ENCODE data around the gene AGPS.

Gene AGPS

DNA sequence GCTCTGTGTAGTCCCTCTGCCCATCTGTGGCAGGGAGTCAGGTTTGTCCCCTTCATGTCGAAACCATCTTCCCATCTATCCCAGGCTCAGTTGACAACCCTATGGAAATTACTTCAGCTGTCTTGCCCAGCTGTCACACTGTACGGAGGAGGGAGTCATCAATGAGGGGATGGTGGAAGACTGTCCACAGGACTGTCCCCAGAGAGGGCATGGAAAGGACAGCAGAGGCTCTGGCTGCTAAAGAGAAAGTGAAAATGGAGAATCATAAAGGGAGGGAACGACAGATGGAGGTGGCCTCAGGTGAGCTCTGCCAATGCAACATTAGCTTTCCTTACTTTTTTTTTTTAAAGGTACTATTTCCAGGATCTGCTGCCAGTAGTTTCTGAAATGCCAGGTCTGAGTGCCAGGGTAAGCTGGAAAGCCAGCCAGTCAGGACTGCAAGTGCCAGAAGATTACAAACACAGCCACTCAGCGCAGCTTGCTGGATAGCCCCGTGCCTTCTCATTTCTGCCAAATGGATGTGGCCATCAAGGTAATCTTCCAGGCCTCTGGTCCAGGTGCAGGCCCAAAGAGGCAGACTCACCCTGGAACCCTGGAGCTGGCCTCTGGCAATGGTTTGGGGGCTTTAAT lies 192.8 kb downstream of the AGPS start:
- TF ChIP-seq, protein P1, sequence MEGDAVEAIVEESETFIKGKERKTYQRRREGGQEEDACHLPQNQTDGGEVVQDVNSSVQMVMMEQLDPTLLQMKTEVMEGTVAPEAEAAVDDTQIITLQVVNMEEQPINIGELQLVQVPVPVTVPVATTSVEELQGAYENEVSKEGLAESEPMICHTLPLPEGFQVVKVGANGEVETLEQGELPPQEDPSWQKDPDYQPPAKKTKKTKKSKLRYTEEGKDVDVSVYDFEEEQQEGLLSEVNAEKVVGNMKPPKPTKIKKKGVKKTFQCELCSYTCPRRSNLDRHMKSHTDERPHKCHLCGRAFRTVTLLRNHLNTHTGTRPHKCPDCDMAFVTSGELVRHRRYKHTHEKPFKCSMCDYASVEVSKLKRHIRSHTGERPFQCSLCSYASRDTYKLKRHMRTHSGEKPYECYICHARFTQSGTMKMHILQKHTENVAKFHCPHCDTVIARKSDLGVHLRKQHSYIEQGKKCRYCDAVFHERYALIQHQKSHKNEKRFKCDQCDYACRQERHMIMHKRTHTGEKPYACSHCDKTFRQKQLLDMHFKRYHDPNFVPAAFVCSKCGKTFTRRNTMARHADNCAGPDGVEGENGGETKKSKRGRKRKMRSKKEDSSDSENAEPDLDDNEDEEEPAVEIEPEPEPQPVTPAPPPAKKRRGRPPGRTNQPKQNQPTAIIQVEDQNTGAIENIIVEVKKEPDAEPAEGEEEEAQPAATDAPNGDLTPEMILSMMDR (IDR thresholded peaks at IDR 0.05): no peak
- no peak overlapping the region for H3K27ac ChIP-seq
- H3K4me3 ChIP-seq: no peak overlapping the region
- no peak for DNase-seq (ENCODE audit: low spot score)

DNA sequence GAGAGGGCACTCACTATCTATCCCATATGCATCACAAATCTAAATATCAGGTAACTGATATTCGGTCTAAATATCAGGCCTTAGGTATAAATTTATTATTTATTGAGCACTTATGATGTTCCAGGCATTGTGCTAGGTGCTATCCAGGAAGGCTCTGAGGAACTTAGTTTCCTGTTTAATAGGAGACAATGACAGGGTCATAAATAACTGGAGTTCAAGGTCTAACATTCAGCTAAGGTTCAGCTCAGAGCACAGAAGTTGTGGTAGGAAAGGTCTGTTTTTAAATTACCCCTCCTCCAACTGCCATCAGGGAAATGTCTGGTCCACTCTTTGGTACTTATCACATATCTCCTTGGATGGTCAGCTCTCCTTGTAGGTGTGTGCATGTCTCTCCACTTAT lies 193.6 kb downstream of the AGPS start:
- Histone ChIP-seq H3K27ac (no peak overlapping the region), H3K4me3 (no peak overlapping the region)
- TF ChIP-seq, protein P1 (IDR thresholded peaks at IDR 0.05): no peak
- DNase-seq (ENCODE audit: low spot score): no peak

DNA sequence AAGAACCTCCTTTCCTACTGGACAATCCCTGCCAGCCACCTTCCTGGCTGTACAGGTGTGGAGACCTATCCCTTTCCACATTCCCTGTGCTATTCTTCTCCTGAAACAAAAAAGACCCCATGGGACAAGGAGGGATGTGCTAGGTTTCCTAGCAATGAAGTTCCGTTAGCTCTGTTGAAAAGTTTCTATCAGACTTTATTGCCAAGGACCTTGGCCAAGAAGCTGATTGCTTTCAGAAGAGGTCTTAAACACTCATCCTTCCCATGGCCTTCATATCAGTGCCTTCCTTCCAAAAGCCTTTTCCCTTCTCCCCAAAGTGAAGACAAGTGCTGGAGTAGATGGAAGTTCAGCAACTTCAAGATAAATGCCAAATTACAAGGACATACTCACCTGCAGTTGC lies 194.8 kb downstream of the AGPS start:
- Histone ChIP-seq H3K4me3 (no peak overlapping the region), H3K27ac (no peak overlapping the region)
- TF ChIP-seq, protein P1 (IDR thresholded peaks at IDR 0.05): no peak
- no peak for DNase-seq (ENCODE audit: low spot score)

DNA sequence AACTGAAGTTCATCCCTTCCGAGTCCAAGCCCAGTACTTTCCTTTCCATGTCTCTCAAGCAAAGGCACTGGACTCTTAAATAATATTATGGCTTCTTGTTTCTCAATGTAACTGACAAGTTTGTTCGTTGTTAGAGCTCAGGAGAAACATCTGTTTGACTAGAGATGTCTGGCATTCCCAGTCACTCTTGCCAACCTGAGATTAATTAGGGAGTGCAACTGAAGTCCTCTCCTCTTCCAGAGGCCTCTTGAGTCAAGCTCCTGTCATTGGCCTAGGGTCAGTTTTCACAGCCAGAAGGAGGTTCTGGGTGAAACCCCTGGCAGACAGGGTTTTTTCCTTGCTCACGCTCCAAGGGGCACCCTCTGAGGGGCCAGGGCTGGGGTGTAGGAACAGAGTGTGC lies 196.1 kb downstream of the AGPS start:
- no peak for DNase-seq (ENCODE audit: low spot score)
- TF ChIP-seq, protein P1 (IDR thresholded peaks at IDR 0.05): no peak

DNA sequence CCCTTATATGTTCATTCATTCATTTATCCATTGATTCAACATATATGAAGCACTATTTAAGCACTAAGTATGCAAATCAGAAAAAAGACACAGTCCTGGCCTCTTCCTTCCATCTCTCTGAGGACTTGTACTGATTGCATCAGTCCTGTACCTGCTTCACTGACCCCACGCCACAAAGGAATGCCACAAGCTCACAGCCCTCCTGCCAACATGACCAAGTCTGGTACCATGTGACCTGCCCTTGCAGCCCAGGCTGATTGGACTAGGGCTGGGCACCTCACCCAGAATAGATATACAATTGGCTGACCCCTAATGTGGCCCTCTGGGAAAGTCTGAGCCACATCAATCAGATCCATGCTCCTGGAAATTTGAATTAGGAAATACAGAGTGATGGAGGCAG lies 196.6 kb downstream of the AGPS start:
- H3K27ac ChIP-seq: no peak overlapping the region
- no peak overlapping the region for H3K4me3 ChIP-seq
- TF ChIP-seq, protein P1 (IDR thresholded peaks at IDR 0.05): no peak
- DNase-seq (ENCODE audit: low spot score): no peak

More for the DNA sequence above, 196.1 kb downstream of the AGPS start:
- Histone ChIP-seq H3K27ac (no peak overlapping the region), H3K4me3 (no peak overlapping the region)

- H3K27ac ChIP-seq: no peak overlapping the region
- DNase-seq (ENCODE audit: low spot score): no peak
- TF ChIP-seq, protein P1 (IDR thresholded peaks at IDR 0.05): no peak
- no peak overlapping the region for H3K4me3 ChIP-seq
These were observed 199.8 kb downstream of the AGPS start for GRCh38 chr2:177592397-177592796.

DNA sequence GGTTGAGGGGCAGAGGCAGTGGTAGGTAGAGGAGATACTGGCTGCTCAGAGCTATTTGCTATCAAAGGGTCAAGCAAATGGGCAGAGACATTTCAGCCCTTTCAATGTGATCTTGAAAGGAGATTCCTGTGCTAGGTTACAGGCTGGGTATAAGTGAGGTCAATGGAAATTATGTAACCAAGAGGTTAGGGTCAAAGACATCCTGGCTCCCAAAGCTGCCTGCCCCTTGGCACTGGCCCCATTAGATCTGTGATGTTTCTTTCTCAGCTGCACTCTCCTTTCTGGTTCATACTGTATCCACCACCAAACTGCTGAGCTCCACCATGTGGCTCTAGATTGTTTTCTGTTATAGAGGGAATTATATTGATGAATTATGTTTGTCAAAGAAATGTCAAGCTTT lies 200.4 kb downstream of the AGPS start:
- no peak for DNase-seq (ENCODE audit: low spot score)
- no peak overlapping the region for H3K4me3 ChIP-seq
- TF ChIP-seq, protein P1 (IDR thresholded peaks at IDR 0.05): no peak
- H3K27ac ChIP-seq: no peak overlapping the region

Measured in coronary artery (tissue), 2 donors.